SU-DHL-6 (cell line): Measurements from ENCODE around the gene CCRL2.

Experiments used
- H2AFZ ChIP-seq: fragments of 200-600 bp; sonication (generic); 2 replicates; pipeline ENCODE4 v1.6.1; 2014; ENCODE audit warnings: low read depth, mild to moderate bottlenecking, moderate library complexity, mixed read lengths, antibody characterized with exemption, low read length; ENCODE audit not compliant: severe bottlenecking
- H3F3A ChIP-seq: fragments of 200-600 bp; shearing (Covaris generic); 2 replicates; pipeline ENCODE4 v1.6.0; 2016; ENCODE audit warnings: antibody characterized with exemption, mild to moderate bottlenecking; ENCODE audit not compliant: insufficient read depth
- H3K27ac ChIP-seq: fragments of 200-600 bp; sonication (generic); 2 replicates; pipeline ENCODE4 v1.5.1; 2016; ENCODE audit warnings: low read depth, mild to moderate bottlenecking, low read length, moderate library complexity, mixed read lengths
- H3K27me3 ChIP-seq: fragments of 200-600 bp; sonication (generic), shearing (Covaris generic); 2 replicates; pipeline ENCODE4 v1.6.0; 2014; ENCODE audit warnings: mild to moderate bottlenecking, low read length
- H3K36me3 ChIP-seq: fragments of 200-600 bp; sonication (generic); 2 replicates; pipeline ENCODE4 v1.6.1; 2014; ENCODE audit warnings: mild to moderate bottlenecking, low read length, mixed read lengths
- H3K4me2 ChIP-seq: fragments of 300-600, 200-600 bp; shearing (Covaris generic), sonication (generic); 2 replicates; pipeline ENCODE4 v1.6.0; 2014; ENCODE audit warnings: low read length, low read depth, mild to moderate bottlenecking; ENCODE audit not compliant: poor library complexity, severe bottlenecking
- H3K4me3 ChIP-seq: fragments of 200-600 bp; sonication (generic); 2 replicates; pipeline ENCODE4 v1.5.1; 2014; ENCODE audit warnings: antibody characterized with exemption, low read length, mild to moderate bottlenecking, mixed read lengths; ENCODE audit not compliant: insufficient read depth, poor library complexity, severe bottlenecking
- H3K79me2 ChIP-seq: fragments of 200-600 bp; sonication (generic); 2 replicates; pipeline ENCODE4 v1.6.1; 2014; ENCODE audit warnings: mild to moderate bottlenecking, low read length, moderate library complexity; ENCODE audit not compliant: insufficient read depth
- H3K9ac ChIP-seq: fragments of 200-600 bp; sonication (generic); 2 replicates; pipeline ENCODE4 v1.7.0; 2014; ENCODE audit warnings: mild to moderate bottlenecking, low read length
- H3K9me2 ChIP-seq: fragments of 200-600 bp; sonication (generic); replicated peaks from 2 replicates; pipeline ENCODE4 v1.6.1; 2014; ENCODE audit warnings: low read length; ENCODE audit not compliant: insufficient read depth
- H3K9me3 ChIP-seq: fragments of 200-600 bp; sonication (generic); 2 replicates; pipeline ENCODE4 v1.6.1; 2014; ENCODE audit warnings: low read length, mixed read lengths; ENCODE audit not compliant: insufficient read depth
- H4K20me1 ChIP-seq: fragments of 200-600 bp; sonication (generic); 2 replicates; pipeline ENCODE4 v1.6.1; 2014; ENCODE audit warnings: low read depth, mild to moderate bottlenecking, antibody characterized with exemption, low read length, moderate library complexity, mixed read lengths
- EZH2phosphoT487 ChIP-seq: fragments of 200-600 bp; sonication (generic), shearing (Covaris generic); conservative IDR thresholded peaks from 2 replicates; pipeline ENCODE4 v1.6.1; 2018; ENCODE audit warnings: mild to moderate bottlenecking, antibody characterized with exemption, low read length, moderate library complexity, mixed read lengths
- TF ChIP-seq, protein P1 (sequence below): fragments of 200-600 bp; sonication (generic); IDR thresholded peaks from one replicate; pipeline ENCODE4 v1.5.1; 2017; ENCODE audit warnings: antibody characterized with exemption, mild to moderate bottlenecking, low read length, moderate library complexity; ENCODE audit not compliant: insufficient read depth, poor library complexity, severe bottlenecking

Gene CCRL2

GRCh38 chr3:46365737-46366524 is 41.1 kb upstream of the CCRL2 start:
- H3F3A ChIP-seq = no peaks in the 10 kb centered on the region
- H4K20me1 ChIP-seq = no peaks in the 10 kb centered on the region
- no peaks in the 10 kb centered on the region for H3K79me2 ChIP-seq
- no peak overlapping the region for H2AFZ ChIP-seq
- no peak overlapping the region for H3K9ac ChIP-seq
- H3K4me3 ChIP-seq = no peak overlapping the region
- no peaks in the 10 kb centered on the region for H3K36me3 ChIP-seq
- TF ChIP-seq, protein P1, sequence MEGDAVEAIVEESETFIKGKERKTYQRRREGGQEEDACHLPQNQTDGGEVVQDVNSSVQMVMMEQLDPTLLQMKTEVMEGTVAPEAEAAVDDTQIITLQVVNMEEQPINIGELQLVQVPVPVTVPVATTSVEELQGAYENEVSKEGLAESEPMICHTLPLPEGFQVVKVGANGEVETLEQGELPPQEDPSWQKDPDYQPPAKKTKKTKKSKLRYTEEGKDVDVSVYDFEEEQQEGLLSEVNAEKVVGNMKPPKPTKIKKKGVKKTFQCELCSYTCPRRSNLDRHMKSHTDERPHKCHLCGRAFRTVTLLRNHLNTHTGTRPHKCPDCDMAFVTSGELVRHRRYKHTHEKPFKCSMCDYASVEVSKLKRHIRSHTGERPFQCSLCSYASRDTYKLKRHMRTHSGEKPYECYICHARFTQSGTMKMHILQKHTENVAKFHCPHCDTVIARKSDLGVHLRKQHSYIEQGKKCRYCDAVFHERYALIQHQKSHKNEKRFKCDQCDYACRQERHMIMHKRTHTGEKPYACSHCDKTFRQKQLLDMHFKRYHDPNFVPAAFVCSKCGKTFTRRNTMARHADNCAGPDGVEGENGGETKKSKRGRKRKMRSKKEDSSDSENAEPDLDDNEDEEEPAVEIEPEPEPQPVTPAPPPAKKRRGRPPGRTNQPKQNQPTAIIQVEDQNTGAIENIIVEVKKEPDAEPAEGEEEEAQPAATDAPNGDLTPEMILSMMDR = no peak
- no peak for TF ChIP-seq EZH2phosphoT487
- H3K27me3 ChIP-seq = no peaks in the 10 kb centered on the region
- H3K27ac ChIP-seq = no peak overlapping the region
- no peaks in the 10 kb centered on the region for H3K9me3 ChIP-seq
- H3K9me2 ChIP-seq = no peaks in the 10 kb centered on the region
- H3K4me2 ChIP-seq = no peak overlapping the region

DNA sequence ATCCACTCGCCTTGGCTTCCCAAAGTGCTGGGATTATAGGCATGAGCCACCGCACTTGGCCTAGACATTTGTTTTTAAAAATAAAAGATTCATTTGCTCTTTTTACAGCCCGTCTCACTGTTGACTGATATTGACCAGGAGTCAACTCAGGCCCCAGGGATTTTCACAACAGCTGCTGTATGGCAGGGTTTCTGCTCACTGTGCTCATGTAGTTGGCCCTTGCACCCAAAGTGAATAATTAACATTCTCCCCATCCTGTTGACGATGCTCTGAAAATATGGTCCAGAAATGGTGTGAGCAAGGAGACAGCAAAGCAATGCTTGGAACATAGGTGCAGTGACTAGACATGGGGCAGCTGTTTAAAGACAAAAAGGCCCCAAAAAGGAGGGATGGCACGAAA is 39.2 kb upstream of the CCRL2 start:
- Histone ChIP-seq H3F3A (no peaks in the 10 kb centered on the region), H3K4me3 (no peak overlapping the region), H3K9me3 (no peaks in the 10 kb centered on the region), H3K27me3 (no peaks in the 10 kb centered on the region), H3K9ac (no peak overlapping the region), H3K9me2 (no peaks in the 10 kb centered on the region), H3K36me3 (no peaks in the 10 kb centered on the region), H4K20me1 (no peaks in the 10 kb centered on the region), H3K4me2 (no peak overlapping the region), H3K27ac (no peak overlapping the region), H2AFZ (no peak overlapping the region), H3K79me2 (no peaks in the 10 kb centered on the region)
- TF ChIP-seq, protein P1 = no peak
- no peak for TF ChIP-seq EZH2phosphoT487

DNA sequence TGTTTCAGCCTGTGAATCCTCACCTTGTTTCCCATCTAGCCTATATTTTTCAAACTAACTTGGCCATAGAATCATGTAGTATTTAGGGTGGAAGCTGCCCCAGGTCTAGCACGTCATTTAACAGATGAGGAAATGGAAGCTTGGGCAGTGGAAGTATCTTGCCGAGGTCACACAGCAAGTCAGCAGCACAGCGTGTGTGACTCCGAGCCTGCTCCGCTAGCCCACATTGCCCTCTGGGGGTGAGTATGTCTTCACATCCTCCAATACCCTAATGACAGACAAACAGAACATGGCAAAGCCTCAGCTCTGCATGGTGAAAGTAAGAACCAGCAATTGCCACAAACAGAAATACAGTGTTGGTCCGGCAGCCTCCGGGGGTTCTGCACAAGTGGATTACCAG is 38.5 kb upstream of the CCRL2 start:
- TF ChIP-seq, protein P1 = no peak
- TF ChIP-seq EZH2phosphoT487 = no peak
- Histone ChIP-seq H3K9me2 (no peaks in the 10 kb centered on the region), H3K9me3 (no peaks in the 10 kb centered on the region), H3K4me2 (no peak overlapping the region), H3K27ac (no peak overlapping the region), H3F3A (no peaks in the 10 kb centered on the region), H3K79me2 (no peaks in the 10 kb centered on the region), H3K27me3 (no peaks in the 10 kb centered on the region), H3K9ac (no peak overlapping the region), H2AFZ (no peak overlapping the region), H3K4me3 (no peak overlapping the region), H4K20me1 (no peaks in the 10 kb centered on the region), H3K36me3 (no peaks in the 10 kb centered on the region)
